ENCODE measurements around the gene ANGPTL1.

Gene ANGPTL1

DNA sequence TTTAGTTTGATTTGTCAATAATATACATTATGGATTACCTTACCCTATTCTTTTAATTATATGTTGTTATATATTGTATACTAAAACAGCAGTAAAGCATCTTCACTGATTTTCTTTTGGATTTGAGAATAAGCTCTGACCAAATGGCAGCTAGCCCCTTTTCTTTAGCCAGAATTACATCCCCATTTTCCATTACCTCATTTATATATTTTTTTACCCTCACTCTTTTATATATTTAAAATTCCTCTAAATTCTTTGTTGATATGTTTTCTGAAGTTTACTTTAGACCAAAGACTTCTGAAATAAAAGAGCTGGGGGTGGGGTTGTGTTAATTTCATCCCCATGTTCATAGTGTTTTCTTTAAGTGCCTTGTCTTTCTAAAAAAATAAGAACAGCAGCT is 24.6 kb downstream of the ANGPTL1 start:
- TF ChIP-seq EZH2phosphoT487 (IDR thresholded peaks at IDR 0.05; ENCODE audit: borderline replicate concordance) (no peak), CTCF (conservative IDR thresholded peaks at IDR 0.05; ENCODE audit: low read length) (no peak)
- no peak overlapping the region for H3K4me3 ChIP-seq (ENCODE audit: low read length, poor library complexity, severe bottlenecking)
- no peak overlapping the region for H2AFZ ChIP-seq (ENCODE audit: low read length)
- H3F3A ChIP-seq (ENCODE audit: low read depth): no peaks in the 10 kb centered on the region
- H3K9ac ChIP-seq (ENCODE audit: low read depth, low read length, poor library complexity, severe bottlenecking): no peak overlapping the region
- H3K4me2 ChIP-seq (ENCODE audit: low read depth, low read length, poor library complexity, severe bottlenecking): no peak overlapping the region
- no peaks in the 10 kb centered on the region for H3K9me3 ChIP-seq (ENCODE audit: insufficient read depth, low read depth, low read length)
- no peaks in the 10 kb centered on the region for H3K4me1 ChIP-seq (ENCODE audit: insufficient read depth, low read length, poor library complexity, severe bottlenecking)
- H3K27me3 ChIP-seq (ENCODE audit: insufficient read depth, low read length, poor library complexity, severe bottlenecking): no peaks in the 10 kb centered on the region
- no peaks in the 10 kb centered on the region for H4K20me1 ChIP-seq (ENCODE audit: insufficient read depth, low read length, poor library complexity, severe bottlenecking)
- H3K36me3 ChIP-seq (ENCODE audit: insufficient read depth, low read length): no peaks in the 10 kb centered on the region
- no peaks in the 10 kb centered on the region for H3K9me2 ChIP-seq (replicated peaks; ENCODE audit: low read depth, low read length)
- H3K79me2 ChIP-seq (ENCODE audit: insufficient read depth, low read length): no peaks in the 10 kb centered on the region

DNA sequence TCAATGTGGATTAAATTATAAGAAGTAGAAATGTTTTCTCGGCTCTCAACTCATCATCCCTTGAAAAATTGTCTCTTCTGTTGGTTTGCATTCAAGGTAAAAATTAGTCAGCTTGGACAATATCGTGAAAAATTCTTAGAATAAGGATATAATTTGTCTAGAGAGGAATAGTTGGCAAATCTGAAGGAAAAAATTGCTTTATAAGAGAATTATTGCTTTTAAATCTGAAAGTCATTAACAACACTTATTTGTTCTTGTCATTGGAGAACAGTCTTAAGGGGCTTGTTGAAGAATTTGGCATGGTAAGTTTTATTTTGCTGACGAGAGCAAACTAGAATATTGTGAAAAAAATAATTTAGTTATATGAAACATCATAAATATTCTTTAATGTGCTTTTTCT is 26.4 kb downstream of the ANGPTL1 start:
- H3K4me2 ChIP-seq (ENCODE audit: low read depth, low read length, poor library complexity, severe bottlenecking): no peak overlapping the region
- H3K36me3 ChIP-seq (ENCODE audit: insufficient read depth, low read length): no peaks in the 10 kb centered on the region
- no peaks in the 10 kb centered on the region for H4K20me1 ChIP-seq (ENCODE audit: insufficient read depth, low read length, poor library complexity, severe bottlenecking)
- no peak for TF ChIP-seq EZH2phosphoT487 (IDR thresholded peaks at IDR 0.05; ENCODE audit: borderline replicate concordance)
- TF ChIP-seq CTCF (conservative IDR thresholded peaks at IDR 0.05; ENCODE audit: low read length): no peak
- H3K9me3 ChIP-seq (ENCODE audit: insufficient read depth, low read depth, low read length): no peaks in the 10 kb centered on the region
- no peak overlapping the region for H3K4me3 ChIP-seq (ENCODE audit: low read length, poor library complexity, severe bottlenecking)
- H3K9me2 ChIP-seq (replicated peaks; ENCODE audit: low read depth, low read length): no peaks in the 10 kb centered on the region
- H3F3A ChIP-seq (ENCODE audit: low read depth): no peaks in the 10 kb centered on the region
- H2AFZ ChIP-seq (ENCODE audit: low read length): no peak overlapping the region
- H3K4me1 ChIP-seq (ENCODE audit: insufficient read depth, low read length, poor library complexity, severe bottlenecking): no peaks in the 10 kb centered on the region
- no peak overlapping the region for H3K9ac ChIP-seq (ENCODE audit: low read depth, low read length, poor library complexity, severe bottlenecking)
- no peaks in the 10 kb centered on the region for H3K27me3 ChIP-seq (ENCODE audit: insufficient read depth, low read length, poor library complexity, severe bottlenecking)
- H3K79me2 ChIP-seq (ENCODE audit: insufficient read depth, low read length): no peaks in the 10 kb centered on the region

GRCh38 chr1:178825167-178825566 is 45.7 kb downstream of the ANGPTL1 start:
- H3F3A ChIP-seq (ENCODE audit: low read depth): no peaks in the 10 kb centered on the region
- no peak overlapping the region for H3K4me2 ChIP-seq (ENCODE audit: low read depth, low read length, poor library complexity, severe bottlenecking)
- no peaks in the 10 kb centered on the region for H3K9me2 ChIP-seq (replicated peaks; ENCODE audit: low read depth, low read length)
- no peaks in the 10 kb centered on the region for H4K20me1 ChIP-seq (ENCODE audit: insufficient read depth, low read length, poor library complexity, severe bottlenecking)
- H3K9me3 ChIP-seq (ENCODE audit: insufficient read depth, low read depth, low read length): no peaks in the 10 kb centered on the region
- H3K4me3 ChIP-seq (ENCODE audit: low read length, poor library complexity, severe bottlenecking): no peak overlapping the region
- TF ChIP-seq EZH2phosphoT487 (IDR thresholded peaks at IDR 0.05; ENCODE audit: borderline replicate concordance) (no peak), CTCF (conservative IDR thresholded peaks at IDR 0.05; ENCODE audit: low read length) (no peak)
- no peaks in the 10 kb centered on the region for H3K79me2 ChIP-seq (ENCODE audit: insufficient read depth, low read length)
- H3K27me3 ChIP-seq (ENCODE audit: insufficient read depth, low read length, poor library complexity, severe bottlenecking): no peaks in the 10 kb centered on the region
- H3K36me3 ChIP-seq (ENCODE audit: insufficient read depth, low read length): no peaks in the 10 kb centered on the region
- no peaks in the 10 kb centered on the region for H3K4me1 ChIP-seq (ENCODE audit: insufficient read depth, low read length, poor library complexity, severe bottlenecking)
- H3K9ac ChIP-seq (ENCODE audit: low read depth, low read length, poor library complexity, severe bottlenecking): no peak overlapping the region
- no peak overlapping the region for H2AFZ ChIP-seq (ENCODE audit: low read length)
